Measurements from ENCODE around the gene OR52E8.

The OR52E8 gene

GRCh38 chr11:5809122-5809519 is 48.4 kb downstream of the OR52E8 start:
- Histone ChIP-seq H3K4me1 (ENCODE audit: control insufficient read depth in 2 of 2, insufficient read depth in 2 of 2, low read length in 2 of 2) (no peaks in the 10 kb centered on the region), H3K9ac (ENCODE audit: low read depth in 1 of 2, low read length in 2 of 2) (no peak overlapping the region), H3K4me3 (ENCODE audit: low read length in 2 of 2) (peak overlapping the region; percentile 50 to 75), H3K27me3 (ENCODE audit: control insufficient read depth in 2 of 2, insufficient read depth in 2 of 2, low read length in 2 of 2) (no peaks in the 10 kb centered on the region), H3K9me3 (ENCODE audit: control insufficient read depth in 2 of 2, low read length in 2 of 2) (no peaks in the 10 kb centered on the region), H3K27ac (ENCODE audit: low read depth in 2 of 2, low read length in 2 of 2) (no peak overlapping the region), H3K36me3 (ENCODE audit: control insufficient read depth in 2 of 2, insufficient read depth in 2 of 2, low read length in 2 of 2) (no peaks in the 10 kb centered on the region)

- Histone ChIP-seq H3K36me3 (ENCODE audit: control insufficient read depth in 2 of 2, insufficient read depth in 2 of 2, low read length in 2 of 2) (no peaks in the 10 kb centered on the region), H3K4me1 (ENCODE audit: control insufficient read depth in 2 of 2, insufficient read depth in 2 of 2, low read length in 2 of 2) (no peaks in the 10 kb centered on the region), H3K9me3 (ENCODE audit: control insufficient read depth in 2 of 2, low read length in 2 of 2) (no peaks in the 10 kb centered on the region), H3K27me3 (ENCODE audit: control insufficient read depth in 2 of 2, insufficient read depth in 2 of 2, low read length in 2 of 2) (no peaks in the 10 kb centered on the region), H3K4me3 (ENCODE audit: low read length in 2 of 2) (peak within 1 kb of the TSS; percentile 50 to 75), H3K27ac (ENCODE audit: low read depth in 2 of 2, low read length in 2 of 2) (no peak within 1 kb of the TSS), H3K9ac (ENCODE audit: low read depth in 1 of 2, low read length in 2 of 2) (no peak within 1 kb of the TSS)
Observed at GRCh38 chr11:5808500-5809121, 48.9 kb downstream of the OR52E8 start, which contains the start of gene OR52N2. TSS of gene OR52N2 (plus strand) at chr11:5808924. CDS start at chr11:5820336, 11,412 bp downstream.

- Histone ChIP-seq H3K4me3 (ENCODE audit: low read length in 2 of 2) (no peak overlapping the region), H3K36me3 (ENCODE audit: control insufficient read depth in 2 of 2, insufficient read depth in 2 of 2, low read length in 2 of 2) (no peaks in the 10 kb centered on the region), H3K4me1 (ENCODE audit: control insufficient read depth in 2 of 2, insufficient read depth in 2 of 2, low read length in 2 of 2) (no peaks in the 10 kb centered on the region), H3K9me3 (ENCODE audit: control insufficient read depth in 2 of 2, low read length in 2 of 2) (no peaks in the 10 kb centered on the region), H3K27ac (ENCODE audit: low read depth in 2 of 2, low read length in 2 of 2) (no peak overlapping the region), H3K27me3 (ENCODE audit: control insufficient read depth in 2 of 2, insufficient read depth in 2 of 2, low read length in 2 of 2) (no peaks in the 10 kb centered on the region), H3K9ac (ENCODE audit: low read depth in 1 of 2, low read length in 2 of 2) (no peak overlapping the region)
Observed at GRCh38 chr11:5807580-5807979, 49.9 kb downstream of the OR52E8 start.
